ENCODE data around the gene LSM12.

DNA sequence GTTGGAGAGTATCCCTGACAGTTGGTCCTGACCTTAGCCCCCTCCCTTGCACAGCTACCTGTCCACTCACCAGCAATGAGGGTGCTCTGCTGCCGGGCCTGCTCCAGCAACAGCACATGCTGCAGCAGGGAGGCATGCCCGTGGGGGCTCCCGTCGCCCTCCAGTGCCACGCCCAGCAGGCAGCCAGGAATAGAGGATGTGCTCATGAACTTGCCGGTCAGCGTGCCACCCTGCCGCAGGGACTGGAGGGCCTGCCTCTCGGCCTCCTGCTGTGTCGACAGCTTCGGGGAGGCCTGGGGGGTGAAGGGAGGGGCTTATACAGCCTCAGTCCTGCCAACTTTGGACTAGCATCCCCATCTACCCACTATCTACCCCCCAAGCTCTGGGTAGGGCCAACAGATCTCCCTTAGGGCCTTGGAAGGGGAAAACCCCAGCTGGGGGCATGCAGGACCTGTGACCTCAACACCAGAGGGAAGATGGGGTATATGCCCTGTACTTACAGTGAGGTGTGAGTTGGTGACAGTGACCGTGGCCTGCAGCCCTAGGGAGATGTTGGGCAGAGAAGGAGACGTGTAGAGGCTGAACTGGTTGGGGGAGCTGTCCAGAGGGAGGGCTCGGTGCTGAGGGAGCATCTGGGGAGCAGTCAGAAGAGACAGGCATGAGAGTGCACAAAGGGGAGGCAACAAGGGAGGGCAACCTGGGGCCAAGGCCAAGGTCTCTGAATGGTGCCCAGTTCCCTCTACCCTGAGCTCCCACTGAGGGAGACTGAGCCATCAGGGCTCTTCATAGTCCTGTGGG, 24.9 kb upstream of the LSM12 start:
- TF ChIP-seq, protein P1, sequence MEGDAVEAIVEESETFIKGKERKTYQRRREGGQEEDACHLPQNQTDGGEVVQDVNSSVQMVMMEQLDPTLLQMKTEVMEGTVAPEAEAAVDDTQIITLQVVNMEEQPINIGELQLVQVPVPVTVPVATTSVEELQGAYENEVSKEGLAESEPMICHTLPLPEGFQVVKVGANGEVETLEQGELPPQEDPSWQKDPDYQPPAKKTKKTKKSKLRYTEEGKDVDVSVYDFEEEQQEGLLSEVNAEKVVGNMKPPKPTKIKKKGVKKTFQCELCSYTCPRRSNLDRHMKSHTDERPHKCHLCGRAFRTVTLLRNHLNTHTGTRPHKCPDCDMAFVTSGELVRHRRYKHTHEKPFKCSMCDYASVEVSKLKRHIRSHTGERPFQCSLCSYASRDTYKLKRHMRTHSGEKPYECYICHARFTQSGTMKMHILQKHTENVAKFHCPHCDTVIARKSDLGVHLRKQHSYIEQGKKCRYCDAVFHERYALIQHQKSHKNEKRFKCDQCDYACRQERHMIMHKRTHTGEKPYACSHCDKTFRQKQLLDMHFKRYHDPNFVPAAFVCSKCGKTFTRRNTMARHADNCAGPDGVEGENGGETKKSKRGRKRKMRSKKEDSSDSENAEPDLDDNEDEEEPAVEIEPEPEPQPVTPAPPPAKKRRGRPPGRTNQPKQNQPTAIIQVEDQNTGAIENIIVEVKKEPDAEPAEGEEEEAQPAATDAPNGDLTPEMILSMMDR (IDR thresholded peaks at IDR 0.05): no peak
- TF ChIP-seq POLR2A (IDR thresholded peaks at IDR 0.05): no peak
- TF ChIP-seq EP300 (IDR thresholded peaks at IDR 0.05): no peak
- no peak for TF ChIP-seq POLR2AphosphoS5 (IDR thresholded peaks at IDR 0.05)
